IMR-90 (cell line): Measurements from ENCODE around the gene BYSL. TPM values are rescaled to one million over a fixed set of nuclear protein-coding genes. Genes with fewer than 3 reads are reported as not detected.

Experiments
- ATAC-seq: fragments of 200-7000 bp; cut with Tn5 transposase; 2 replicates; pipeline ENCODE4 v1.9.1; 2020; ENCODE audit warnings: low read depth, mild to moderate bottlenecking, moderate library complexity
- BruUV-seq: library from RNA; stranded (reverse); fragments of 400-500 nt; replicated peaks from 2 replicates; lab custom pipeline; 2021; lab: Mats Ljungman, UMichigan
- CTCF ChIA-PET: fragments of 300-600 bp; formaldehyde crosslinking; extraction: SDS; loops from one replicate; lab custom pipeline; 2021; ENCODE audit warnings: antibody characterized with exemption; lab: Yijun Ruan, JAX
- POLR2A ChIA-PET: fragments of 300-600 bp; sonication (Branson Sonifier 250); formaldehyde crosslinking; loops from one replicate; lab custom pipeline; 2022; ENCODE audit warnings: antibody characterized with exemption; ENCODE audit not compliant: unreplicated experiment; lab: Charles Lee
- DNase-seq: peaks from one replicate; pipeline ENCODE4 v3.0.0; 2013
- H2AFZ ChIP-seq: replicated peaks from 2 replicates; pipeline ENCODE3; 2013; ENCODE audit warnings: low read length, mild to moderate bottlenecking; ENCODE audit not compliant: poor library complexity
- H2AK5ac ChIP-seq: 2 replicates; pipeline ENCODE4 v1.6.1; 2013; ENCODE audit warnings: low read depth, low read length, inconsistent platforms
- H2AK9ac ChIP-seq: replicated peaks from 2 replicates; pipeline ENCODE3; 2013; ENCODE audit warnings: mild to moderate bottlenecking, low read depth, low read length, moderate library complexity; ENCODE audit not compliant: poor library complexity
- H2BK120ac ChIP-seq: 2 replicates; pipeline ENCODE4 v1.6.1; 2013; ENCODE audit warnings: low read depth, low read length, inconsistent platforms
- H2BK15ac ChIP-seq: 3 replicates; pipeline ENCODE4 v1.6.1; 2013; ENCODE audit warnings: low read depth, low read length, inconsistent platforms
- H2BK20ac ChIP-seq: 2 replicates; pipeline ENCODE4 v1.6.1; 2013; ENCODE audit warnings: low read depth, mild to moderate bottlenecking, inconsistent platforms, low read length, moderate library complexity
- H2BK5ac ChIP-seq: 2 replicates; pipeline ENCODE4 v1.6.1; 2013; ENCODE audit warnings: mild to moderate bottlenecking, low read depth, low read length, inconsistent platforms; ENCODE audit not compliant: poor library complexity, severe bottlenecking
- H3K14ac ChIP-seq: replicated peaks from 2 replicates; pipeline ENCODE4 v1.6.1; 2013; ENCODE audit warnings: low read depth, low read length, inconsistent platforms
- H3K18ac ChIP-seq: 2 replicates; pipeline ENCODE4 v1.6.1; 2013; ENCODE audit warnings: low read depth, low read length, control low read depth
- H3K23ac ChIP-seq: 2 replicates; pipeline ENCODE4 v1.6.1; 2013; ENCODE audit warnings: low read depth, low read length, inconsistent platforms
- H3K27ac ChIP-seq: 2 replicates; pipeline ENCODE4 v1.5.1; 2013; ENCODE audit warnings: mild to moderate bottlenecking, control low read depth, low read length; ENCODE audit not compliant: insufficient read depth
- H3K27me3 ChIP-seq: 2 replicates; pipeline ENCODE4 v1.6.1; 2013; ENCODE audit warnings: low read length; ENCODE audit not compliant: control insufficient read depth, insufficient read depth
- H3K36me3 ChIP-seq: 2 replicates; pipeline ENCODE4 v1.6.1; 2013; ENCODE audit warnings: low read length, mixed read lengths; ENCODE audit not compliant: control insufficient read depth, insufficient read depth
- H3K4ac ChIP-seq: 2 replicates; pipeline ENCODE4 v1.6.1; 2013; ENCODE audit warnings: low read depth, low read length, inconsistent platforms
- H3K4me1 ChIP-seq: 2 replicates; pipeline ENCODE4 v1.6.1; 2013; ENCODE audit warnings: low read length, mixed read lengths; ENCODE audit not compliant: control insufficient read depth, insufficient read depth
- H3K4me2 ChIP-seq: 2 replicates; pipeline ENCODE4 v1.6.1; 2013; ENCODE audit warnings: low read depth, mild to moderate bottlenecking, control low read depth, low read length, moderate library complexity
- H3K4me3 ChIP-seq: 2 replicates; pipeline ENCODE4 v1.5.1; 2013; ENCODE audit warnings: low read depth, mild to moderate bottlenecking, control low read depth, low read length, moderate library complexity; ENCODE audit not compliant: insufficient read depth
- H3K56ac ChIP-seq: 2 replicates; pipeline ENCODE4 v1.6.1; 2013; ENCODE audit warnings: low read length, inconsistent platforms; ENCODE audit not compliant: insufficient read depth; ENCODE audit errors: extremely low read depth
- H3K79me1 ChIP-seq, 2 experiments: 2 replicates each; pipeline ENCODE4 v1.6.1; 2013; ENCODE audit warnings: low read length in 2 of 2, inconsistent platforms in 1 of 2, low read depth in 1 of 2
- H3K9ac ChIP-seq: 2 replicates; pipeline ENCODE4 v1.6.1; 2013; ENCODE audit warnings: low read depth, low read length, control low read depth
- H3K9me1 ChIP-seq: 2 replicates; pipeline ENCODE4 v1.6.1; 2013; ENCODE audit warnings: low read length, inconsistent platforms; ENCODE audit not compliant: insufficient read depth
- H3K9me3 ChIP-seq: 2 replicates; pipeline ENCODE4 v1.6.1; 2013; ENCODE audit warnings: low read length; ENCODE audit not compliant: control insufficient read depth, insufficient read depth
- H4K20me1 ChIP-seq: 2 replicates; pipeline ENCODE4 v1.6.1; 2013; ENCODE audit warnings: low read length, inconsistent platforms; ENCODE audit not compliant: insufficient read depth
- H4K5ac ChIP-seq: 2 replicates; pipeline ENCODE4 v1.6.1; 2013; ENCODE audit warnings: mild to moderate bottlenecking, low read depth, low read length, control low read depth
- H4K8ac ChIP-seq, 2 experiments: 2 replicates each; pipeline ENCODE4 v1.6.1; 2013; ENCODE audit warnings: low read depth in 2 of 2, low read length in 2 of 2, control low read depth in 1 of 2, inconsistent platforms in 1 of 2
- H4K91ac ChIP-seq: 2 replicates; pipeline ENCODE4 v1.6.1; 2013; ENCODE audit warnings: low read depth, low read length, inconsistent platforms; ENCODE audit not compliant: insufficient read depth
- CEBPB ChIP-seq: IDR thresholded peaks from 2 replicates; pipeline ENCODE4 v1.6.1; 2012; ENCODE audit warnings: low read depth, low read length, improper control_type of control experiment
- MXI1 ChIP-seq: IDR thresholded peaks from 2 replicates; pipeline ENCODE4 v1.6.1; 2012; ENCODE audit warnings: low read depth, mild to moderate bottlenecking, low read length, moderate library complexity, borderline replicate concordance
- WGBS, 2 experiments: methylation state at CpG; one replicate each; pipeline versions ENCODE4 v1.1.5 to v1.1.7; 2013; ENCODE audit warnings: missing lambda C conversion rate in 2 of 2; ENCODE audit not compliant: insufficient read length in 1 of 2; ENCODE audit errors: extremely low coverage in 2 of 2; 5-methylcytosine and 5-hydroxymethylcytosine counted together
- dilution Hi-C: fragments of 300-500 bp; cut with HindIII; formaldehyde crosslinking; loops from one replicate; pipeline ENCODE4 v1.14.3; 2018; ENCODE audit warnings: low sequenced_read_pairs; ENCODE audit not compliant: unreplicated experiment
- in situ Hi-C: fragments of 300-500 bp; cut with MboI; formaldehyde crosslinking; loops from 3 replicates; pipeline ENCODE4 v1.14.3; 2019; ENCODE audit warnings: low sequenced_read_pairs, inconsistent platforms, mixed read lengths
- intact Hi-C: fragments of 100-400 bp; cut with micrococcal nuclease; formaldehyde crosslinking; loops from 2 replicates; pipeline ENCODE4 v1.10.0; 2022
- polyA plus RNA-seq, 3 experiments: library from polyadenylated mRNA; depleted of rRNA; stranded (reverse); fragments of >200 nt; gene quantifications; 2 replicates each; pipeline ENCODE4 v1.2.3, GENCODE V29; 2012; ENCODE audit warnings: low replicate concordance in 1 of 3
- total RNA-seq: library from RNA; depleted of rRNA; stranded (reverse); fragments of >200 nt; gene quantifications from 2 replicates; pipeline ENCODE4 v1.2.3, GENCODE V29; 2012

BYSL gene
- total and polyA plus RNA-seq, 2 of the 4 experiments (the other 2 are of a cell fraction), result 26.7 to 36.3 TPM

- H3K27me3 ChIP-seq, result no peaks in the 10 kb centered on the region
- dilution Hi-C loops, result no loop called here
- H3K23ac ChIP-seq, result peak overlapping the region; percentile 4; the same call in 1 of the 2 replicates
- no peak overlapping the region for H2AK9ac ChIP-seq
- ChIA-PET POLR2A (no interaction called here), CTCF (interaction anchor here (1.3 kb wide), 1 partner anchor 31 kb away, joined by 3 read pairs; no protein-coding TSS in a partner anchor)
- H3K56ac ChIP-seq, result no peak overlapping the region
- H3K4me3 ChIP-seq, result no peak overlapping the region
- no peak overlapping the region for H2AFZ ChIP-seq
- peaks cover 5% of the 10 kb centered on the region; the same call in 1 of the 2 replicates for H3K4me1 ChIP-seq
- peak overlapping the region; percentile 80; the same call in 1 of the 2 replicates for H3K18ac ChIP-seq
- DNase-seq, result no peak
- no peak overlapping the region for H3K4me2 ChIP-seq
- peaks cover 3% of the 10 kb centered on the region; the same call in 1 of the 2 replicates for H4K20me1 ChIP-seq
- peak overlapping the region; percentile 93 for H2BK20ac ChIP-seq
- peak overlapping the region; percentile 92 for H3K4ac ChIP-seq
- ATAC-seq, result no peak
- no peak overlapping the region for H3K27ac ChIP-seq
- no peak overlapping the region for H3K9ac ChIP-seq
- no peaks in the 10 kb centered on the region for H3K36me3 ChIP-seq
- WGBS, 2 experiments, result no CpG with 5 or more reads among the region's 2 CpGs
- no TSS peak for BruUV-seq
- peak; percentile 63 for TF ChIP-seq CEBPB
- no peak for TF ChIP-seq MXI1
- H2AK5ac ChIP-seq, result peak overlapping the region; percentile 44; the same call in 1 of the 2 replicates
- H4K8ac ChIP-seq, result peak overlapping the region; percentile 49 to 59; a peak in 3 of 4 replicates
- in situ Hi-C loops, result no loop called here
- no peak overlapping the region; the same call in 1 of the 2 replicates for H3K14ac ChIP-seq
- H3K79me1 ChIP-seq, result peaks cover 0 to 6% of the 10 kb centered on the region in 2 experiments; a peak in 1 of 4 replicates
- peak overlapping the region; percentile 81 for H2BK5ac ChIP-seq
- H2BK120ac ChIP-seq, result peak overlapping the region; percentile 93
- H3K9me3 ChIP-seq, result no peaks in the 10 kb centered on the region
- intact Hi-C loops, result no loop called here
- peak overlapping the region; percentile 74 for H4K91ac ChIP-seq
- H3K9me1 ChIP-seq, result peaks cover 8% of the 10 kb centered on the region; the same call in 1 of the 2 replicates
- no peak overlapping the region for H4K5ac ChIP-seq
- peak overlapping the region; percentile 5; the same call in 1 of the 3 replicates for H2BK15ac ChIP-seq
These were observed 44.1 kb upstream of the BYSL start for GRCh38 chr6:41877051-41877680.
